IPS-NIHi7 (cell line): ENCODE results near the gene CAAP1.
"Not testable (repeated sequence)": the region's sequence is repeated elsewhere in the genome, so short reads cannot be mapped to it uniquely, and the experiment has no call there.

Source experiments
- DNase-seq: peaks from one replicate; pipeline ENCODE4 v3.0.0; 2012; ENCODE audit warnings: mixed read lengths; ENCODE audit errors: extremely low spot score

Gene CAAP1

GRCh38 chr9:26833792-26834191 is 58.8 kb downstream of the CAAP1 start:
- DNase-seq = peak; percentile 22

DNA sequence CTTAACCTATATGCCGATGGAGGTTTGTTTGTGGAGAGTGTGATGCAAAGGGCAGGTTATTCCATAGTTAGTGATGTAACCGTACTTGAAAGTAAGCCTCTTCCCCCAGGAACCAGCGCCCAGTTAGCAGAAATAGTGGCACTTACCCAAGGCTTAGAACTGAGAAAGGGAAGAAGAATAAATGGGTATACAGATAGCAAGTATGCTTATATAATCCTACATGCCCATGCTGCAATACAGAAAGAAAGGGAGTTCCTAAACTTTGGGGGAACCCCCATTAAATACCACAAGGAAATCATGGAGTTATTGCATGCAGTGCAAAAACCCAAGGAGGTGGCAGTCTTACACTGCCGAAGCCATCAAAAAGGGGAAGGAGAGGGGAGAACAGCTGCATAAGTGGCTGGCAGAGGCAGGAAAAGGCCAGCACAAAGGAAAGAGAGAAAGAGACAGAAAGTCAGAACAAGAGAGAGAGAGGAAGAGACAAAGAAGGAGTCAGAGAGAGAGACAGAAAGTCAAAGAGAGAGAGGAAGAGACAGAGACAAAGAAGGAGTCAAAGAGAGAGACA is 64.1 kb downstream of the CAAP1 start:
- not testable (repeated sequence) for DNase-seq

GRCh38 chr9:26814799-26815198 is 77.8 kb downstream of the CAAP1 start:
- DNase-seq = no peak

GRCh38 chr9:26813247-26813646 is 79.4 kb downstream of the CAAP1 start:
- no peak for DNase-seq

DNA sequence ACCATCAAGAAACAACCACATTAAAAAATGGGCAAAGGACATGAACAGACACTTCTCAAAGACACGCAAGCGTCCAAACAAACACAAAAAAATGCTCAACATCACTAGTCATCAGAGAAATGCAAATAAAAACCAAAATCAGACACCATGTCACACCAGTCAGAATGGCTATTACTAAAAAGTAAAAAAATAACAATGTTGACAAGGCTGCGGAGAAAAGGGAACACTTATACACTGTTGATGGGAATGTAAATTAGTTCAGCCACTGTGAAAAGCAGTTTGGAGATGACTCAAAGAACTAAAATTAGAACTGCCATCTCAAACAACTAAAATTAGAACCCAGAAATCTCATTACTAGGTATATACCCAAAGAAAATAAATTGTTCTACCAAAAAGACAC is 80.4 kb downstream of the CAAP1 start:
- no peak for DNase-seq

GRCh38 chr9:26811106-26811505 is 81.5 kb downstream of the CAAP1 start:
- no peak for DNase-seq

GRCh38 chr9:26809795-26810194 is 82.8 kb downstream of the CAAP1 start:
- no peak for DNase-seq

DNA sequence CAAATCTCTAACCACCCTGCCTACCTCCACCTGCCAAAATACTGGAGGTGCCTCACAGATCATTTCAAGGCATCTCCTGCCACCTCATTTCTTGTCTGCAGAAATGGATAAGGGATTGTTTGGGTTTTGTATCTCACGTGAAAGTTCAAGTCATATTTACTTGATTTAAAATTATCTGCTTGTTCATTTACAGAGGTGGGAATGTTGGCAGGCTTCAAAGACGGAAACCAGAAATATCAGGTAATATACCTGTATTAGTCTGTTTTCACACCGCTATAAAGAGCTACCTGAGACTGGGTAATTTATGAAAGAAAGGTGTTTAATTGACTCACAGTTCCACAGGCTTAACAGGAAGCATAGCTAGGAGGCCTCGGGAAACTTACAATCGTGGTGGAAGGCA is 85.4 kb downstream of the CAAP1 start:
- DNase-seq = no peak

- DNase-seq = no peak
Observed at GRCh38 chr9:26802921-26803320, 89.7 kb downstream of the CAAP1 start.

GRCh38 chr9:26801772-26802171 is 90.8 kb downstream of the CAAP1 start:
- DNase-seq = no peak

DNA sequence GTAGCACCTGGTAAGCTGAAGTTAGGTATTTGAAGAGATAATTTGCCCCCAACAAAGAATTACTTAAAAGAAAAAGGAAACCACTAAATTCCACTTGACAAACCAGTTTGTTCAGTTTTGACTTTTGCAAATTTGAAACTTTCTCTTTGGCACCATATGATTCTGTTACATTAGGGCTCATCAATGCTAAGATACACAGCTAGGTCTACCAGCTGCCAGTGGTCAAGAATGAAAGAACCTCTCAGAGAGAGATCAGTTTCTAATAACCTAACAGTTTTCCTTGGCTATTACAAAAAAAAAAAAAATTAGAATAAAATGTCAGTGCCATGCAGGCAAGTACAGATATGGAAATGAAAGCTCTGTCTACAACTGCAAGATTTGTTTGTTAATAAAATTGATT is 92.3 kb downstream of the CAAP1 start:
- no peak for DNase-seq

- DNase-seq = no peak
Observed at GRCh38 chr9:26791274-26791673, 101.3 kb downstream of the CAAP1 start.
